Pericardium fibroblast (primary cell): ENCODE data around the gene RRP7A. TPM values are rescaled to one million over a fixed set of nuclear protein-coding genes. Genes with fewer than 3 reads are reported as not detected.

Experiments
- total RNA-seq: library from RNA; depleted of rRNA; stranded (reverse); fragments of >200 nt; gene quantifications from 2 replicates; pipeline ENCODE4 v1.2.3, GENCODE V29; 2015

Gene RRP7A, protein sequence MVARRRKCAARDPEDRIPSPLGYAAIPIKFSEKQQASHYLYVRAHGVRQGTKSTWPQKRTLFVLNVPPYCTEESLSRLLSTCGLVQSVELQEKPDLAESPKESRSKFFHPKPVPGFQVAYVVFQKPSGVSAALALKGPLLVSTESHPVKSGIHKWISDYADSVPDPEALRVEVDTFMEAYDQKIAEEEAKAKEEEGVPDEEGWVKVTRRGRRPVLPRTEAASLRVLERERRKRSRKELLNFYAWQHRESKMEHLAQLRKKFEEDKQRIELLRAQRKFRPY
- total RNA-seq = 16.7 and 20.9 TPM in 2 replicates

DNA sequence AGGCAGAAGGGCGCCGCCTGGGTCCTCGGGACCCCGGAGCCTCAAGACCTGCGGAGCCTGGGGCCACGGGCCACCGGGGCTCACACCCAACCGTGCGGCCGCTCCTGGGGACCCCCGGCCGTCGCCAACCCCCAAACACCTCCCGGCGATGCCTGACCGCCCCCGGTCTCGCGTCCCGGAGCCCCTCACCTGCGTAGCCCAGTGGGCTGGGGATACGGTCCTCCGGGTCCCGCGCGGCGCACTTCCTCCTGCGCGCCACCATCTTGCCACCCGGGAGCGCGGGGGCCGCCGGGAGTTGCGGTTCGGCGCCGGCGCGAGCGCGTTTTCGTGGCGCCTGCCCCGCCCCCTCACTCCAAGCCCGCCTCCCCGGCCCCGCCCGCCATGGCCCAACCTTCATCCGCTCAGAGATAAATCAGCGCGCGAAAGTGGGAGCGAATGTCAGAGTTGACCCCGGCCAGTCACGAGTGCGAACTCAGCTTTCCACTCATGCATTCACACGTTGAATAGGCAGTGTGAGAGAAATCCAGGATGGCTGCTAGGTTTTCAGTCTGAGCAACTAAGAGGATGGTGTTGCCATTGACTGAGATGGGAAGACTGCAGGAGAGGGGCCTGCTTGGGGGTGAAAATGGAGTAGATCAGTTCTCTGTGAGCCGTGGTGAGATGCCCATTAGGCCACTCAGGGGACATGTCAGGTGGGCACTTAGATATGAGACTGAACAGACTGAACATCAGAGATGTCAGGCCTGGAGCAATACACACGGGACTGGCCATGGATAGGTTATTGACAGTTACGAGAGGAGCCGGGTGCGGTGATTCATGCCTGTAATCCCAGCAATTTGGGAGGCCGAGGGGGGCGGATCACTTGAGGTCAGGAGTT, at the start of gene RRP7A:
TSS of gene RRP7A (minus strand) at position 272 of the 877 bp plus-strand sequence. CDS start at position 262, 10 bp downstream.

DNA sequence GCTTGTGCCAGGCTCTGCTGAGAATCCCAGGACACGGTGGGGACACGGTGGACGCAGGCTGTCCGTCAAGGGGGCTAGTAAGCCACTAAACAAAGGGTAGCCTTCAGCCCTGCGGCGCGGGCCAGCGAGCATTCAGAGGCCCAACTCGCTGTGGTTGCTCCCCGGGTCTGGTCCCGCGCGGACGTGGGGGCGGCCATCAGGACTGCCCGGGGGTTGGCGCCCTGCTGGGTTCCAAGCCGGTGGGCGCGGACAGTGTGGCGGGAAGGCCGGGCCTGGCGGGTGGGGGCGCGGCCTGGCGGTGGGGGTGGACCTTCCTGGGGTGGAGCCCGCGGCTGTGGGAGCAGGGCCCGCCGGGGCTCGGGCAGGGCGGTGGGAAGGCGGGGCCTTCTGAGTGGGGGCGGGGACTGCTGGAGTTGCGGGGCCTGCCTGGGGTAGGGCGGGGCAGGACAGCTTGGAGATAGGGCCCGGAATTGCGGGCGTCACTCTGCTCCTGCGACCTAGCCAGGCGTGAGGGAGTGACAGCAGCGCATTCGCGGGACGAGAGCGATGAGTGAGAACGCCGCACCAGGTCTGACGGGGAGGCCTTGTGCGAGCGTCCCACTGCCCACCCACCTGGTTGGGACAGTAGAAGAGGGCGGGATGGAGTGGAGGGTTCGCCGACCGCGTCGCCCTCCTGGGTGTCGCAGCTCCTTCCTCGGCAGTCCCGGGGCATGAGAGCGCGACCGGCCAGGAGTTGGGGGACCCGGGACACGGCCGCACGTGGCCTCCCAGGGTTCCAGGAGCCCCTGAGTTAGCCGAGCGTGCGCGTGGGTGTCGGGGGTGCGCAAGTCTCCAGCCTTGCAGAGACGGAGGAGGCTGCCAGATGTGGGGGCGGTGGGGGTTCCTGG, 34.1 kb upstream of the RRP7A start, which contains the start of gene SERHL2:
TSS of gene SERHL2 (plus strand) at position 482 of the 887 bp plus-strand sequence. CDS start at position 547, 65 bp downstream.

Other genes with a start within 250 kb of the RRP7A start
- gene TCF20, start 249.1 kb downstream of the RRP7A start, total RNA-seq = 15.0 and 15.3 TPM in 2 replicates
- gene NFAM1, start 87.4 kb downstream of the RRP7A start, total RNA-seq = not detected in 2 replicates
- 1.9 and 11.5 TPM in 2 replicates for gene SERHL2, start 34.2 kb upstream of the RRP7A start, total RNA-seq
- 20.2 and 27.9 TPM in 2 replicates for gene POLDIP3, start 95.1 kb upstream of the RRP7A start, total RNA-seq
- not detected in 2 replicates for gene ATP5MGL, start 120.8 kb upstream of the RRP7A start, total RNA-seq
- 152 and 277 TPM in 2 replicates for gene CYB5R3, start 129.6 kb upstream of the RRP7A start, total RNA-seq
- gene A4GALT, start 201.1 kb upstream of the RRP7A start, total RNA-seq = 27.2 and 30.9 TPM in 2 replicates